HG03175 (cell line): Measurements from ENCODE around the gene HSD11B2.
"Not testable (repeated sequence)": the region's sequence is repeated elsewhere in the genome, so short reads cannot be mapped to it uniquely, and the experiment has no call there.

Experiments
- ATAC-seq: cut with Tn5 transposase; IDR thresholded peaks from one replicate; pipeline ENCODE4 v1.9.1; 2021; ENCODE audit warnings: mild to moderate bottlenecking, moderate library complexity; ENCODE audit not compliant: unreplicated experiment

HSD11B2 gene

DNA sequence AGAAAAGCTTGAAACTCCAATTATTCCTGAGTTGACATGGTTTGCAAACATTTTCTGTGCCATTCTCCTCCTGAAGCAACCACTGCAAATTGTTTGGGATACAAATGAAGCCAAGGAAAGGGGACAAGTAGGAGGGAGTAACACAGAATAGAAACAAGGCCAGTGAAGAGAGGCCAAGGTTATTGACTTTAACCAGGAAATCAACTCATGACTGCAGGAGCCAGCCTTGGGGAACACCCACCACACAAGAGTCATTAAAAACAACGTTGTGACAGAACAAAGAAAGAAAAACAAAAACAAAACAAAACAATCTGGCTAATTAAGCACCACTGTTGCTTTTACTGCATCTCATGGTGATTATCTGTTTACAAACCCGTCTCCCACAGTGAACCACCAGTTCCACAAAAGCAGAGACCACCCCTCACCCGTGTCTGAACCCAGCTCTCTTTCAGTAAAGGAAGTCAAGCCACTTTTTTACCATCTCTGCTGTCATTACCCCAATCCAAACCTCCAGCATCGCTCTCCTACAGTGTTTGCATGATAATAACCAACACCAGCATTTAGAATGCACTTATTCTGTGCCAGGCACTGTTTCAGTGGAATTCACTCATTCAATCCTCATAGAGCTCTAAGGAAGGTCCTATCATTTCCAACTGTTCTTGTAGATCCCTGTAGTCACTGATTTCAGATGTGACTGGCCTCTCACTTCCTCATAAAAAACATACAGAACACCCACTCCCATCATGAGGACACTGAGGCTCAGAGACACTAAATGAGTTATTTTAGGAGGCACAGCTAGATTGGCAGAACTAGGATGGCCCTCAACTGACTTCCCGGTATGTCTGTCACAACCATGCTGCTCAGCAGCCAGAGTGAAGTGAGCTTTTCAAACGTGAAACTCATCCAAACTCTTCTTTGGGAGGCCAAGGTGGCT is 16.7 kb upstream of the HSD11B2 start:
- no peak for ATAC-seq

DNA sequence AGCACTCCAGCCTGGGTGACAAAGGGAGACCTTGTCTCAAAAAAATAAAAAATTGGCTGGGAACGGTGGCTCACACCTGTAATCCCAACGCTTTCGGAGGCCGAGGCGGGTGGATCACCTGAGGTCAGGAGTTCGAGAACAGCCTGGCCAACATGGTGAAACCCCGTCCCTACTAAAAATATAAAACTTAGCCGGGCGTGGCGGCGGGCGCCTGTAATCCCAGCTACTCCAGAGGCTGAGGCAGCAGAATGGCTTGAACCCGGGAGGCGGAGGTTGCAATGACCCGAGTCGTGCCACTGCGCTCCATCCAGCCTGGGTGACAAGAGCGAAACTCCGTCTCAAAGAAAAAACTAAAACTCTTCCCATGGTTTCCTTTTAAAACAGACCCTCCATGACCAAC is 15.5 kb upstream of the HSD11B2 start:
- ATAC-seq = not testable (repeated sequence)

GRCh38 chr16:67415872-67416793 is 14.8 kb upstream of the HSD11B2 start, which contains the start of gene ZDHHC1:
Gene ZDHHC1 (minus strand): TSS chr16:67416477. CDS start chr16:67407775, 8,702 bp downstream.
- ATAC-seq = peak; percentile 69

- ATAC-seq = no peak
These were observed 13.4 kb upstream of the HSD11B2 start for GRCh38 chr16:67417333-67418061.

- no peak for ATAC-seq
These were observed 11.4 kb upstream of the HSD11B2 start for GRCh38 chr16:67419502-67419901.

DNA sequence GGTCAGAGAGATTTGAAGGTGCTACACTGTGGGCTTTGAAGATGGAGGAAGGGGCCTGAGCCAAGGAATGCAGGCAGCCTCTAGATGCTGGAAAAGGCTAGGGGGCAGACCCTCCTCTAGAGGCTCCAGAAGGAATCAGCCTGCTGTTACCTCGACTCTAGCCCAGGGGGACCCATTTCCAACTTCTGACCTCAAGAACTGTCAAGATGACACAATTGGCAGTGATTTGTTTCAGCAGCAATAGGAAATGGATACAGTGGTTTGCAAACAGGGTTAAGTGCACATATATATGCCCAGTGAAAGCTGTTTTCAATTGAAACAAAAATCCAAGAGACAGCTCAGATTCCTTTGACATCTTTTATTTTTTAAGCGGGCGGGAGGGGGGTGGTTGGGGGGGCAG is 11.0 kb upstream of the HSD11B2 start:
- no peak for ATAC-seq

GRCh38 chr16:67421030-67421429 is 9.9 kb upstream of the HSD11B2 start:
- no peak for ATAC-seq

- no peak for ATAC-seq
These were observed 7.9 kb upstream of the HSD11B2 start for GRCh38 chr16:67423015-67423414.

DNA sequence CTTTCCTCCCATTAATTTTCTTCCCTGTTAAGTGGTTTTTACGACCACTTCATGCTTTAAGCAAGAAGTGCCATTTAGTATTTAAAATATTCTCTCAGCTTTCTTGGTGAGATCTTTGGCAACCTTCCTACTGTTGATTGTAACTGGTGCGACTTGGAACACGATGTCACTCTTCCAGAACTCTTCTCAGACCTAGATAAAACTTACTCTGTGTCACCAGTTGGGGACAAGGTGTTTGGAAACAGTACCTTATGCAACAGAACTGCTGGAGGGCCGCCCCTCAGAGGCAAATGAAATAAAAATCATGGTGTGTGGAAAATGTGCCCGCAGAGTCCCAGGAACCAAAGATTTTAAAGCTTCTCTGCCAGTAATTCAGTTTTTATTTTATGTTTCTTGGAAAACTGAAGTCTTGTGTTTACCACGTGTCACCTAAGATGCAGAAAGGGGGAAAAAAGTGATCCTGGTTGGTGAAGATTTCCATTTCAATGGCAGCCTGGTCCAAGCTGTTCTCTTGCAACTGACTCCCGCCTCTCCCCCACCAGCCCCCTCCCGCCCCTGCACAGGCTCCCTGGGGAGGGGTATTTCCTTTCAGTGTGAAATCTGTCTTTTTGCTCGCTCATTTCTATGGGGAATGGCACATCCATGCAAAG is 7.2 kb upstream of the HSD11B2 start:
- no peak for ATAC-seq

- no peak for ATAC-seq
These were observed 6.7 kb upstream of the HSD11B2 start for GRCh38 chr16:67424261-67424615.

DNA sequence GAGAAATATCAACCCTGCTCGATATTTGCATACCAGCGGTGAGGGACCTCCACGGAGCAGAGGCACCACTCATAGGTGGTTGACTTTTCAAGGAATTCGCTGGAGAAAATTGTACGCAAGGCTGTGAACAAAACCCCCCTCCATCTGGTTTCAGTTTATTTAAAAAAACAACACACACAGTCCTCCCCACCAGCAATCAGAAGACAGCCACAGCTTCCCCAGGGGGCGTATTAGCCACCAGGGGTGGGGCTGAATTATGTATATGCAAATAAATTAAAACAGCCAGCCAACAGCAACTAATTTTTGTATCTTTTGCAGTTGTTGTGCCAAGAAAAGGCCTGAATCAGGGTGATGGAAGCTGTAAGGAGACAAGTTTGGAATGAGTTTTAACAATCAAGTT is 5.9 kb upstream of the HSD11B2 start:
- no peak for ATAC-seq

GRCh38 chr16:67425580-67425979 is 5.3 kb upstream of the HSD11B2 start:
- ATAC-seq = no peak

DNA sequence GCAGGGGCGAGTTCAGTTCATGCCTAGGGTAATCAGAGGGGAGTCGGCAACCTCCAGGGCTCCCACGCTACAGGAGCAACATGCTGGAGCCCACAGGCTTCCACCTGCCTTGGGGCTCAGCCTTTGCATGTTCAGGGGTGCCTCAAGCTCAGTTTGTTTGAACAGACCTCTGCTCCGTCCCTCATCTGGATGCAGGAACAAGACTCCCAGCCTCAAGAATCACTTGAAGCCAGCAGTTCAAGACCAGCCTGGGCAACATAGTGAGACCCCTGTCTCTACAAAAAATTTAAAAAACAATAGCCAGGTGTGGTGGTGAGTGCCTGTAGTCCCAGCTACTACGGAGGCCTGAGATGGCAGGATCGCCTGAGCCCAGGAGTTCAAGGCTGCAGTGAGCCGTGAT is 4.9 kb upstream of the HSD11B2 start:
- ATAC-seq = no peak

GRCh38 chr16:67426950-67427349 is 4.0 kb upstream of the HSD11B2 start:
- ATAC-seq = no peak

- ATAC-seq = peak; percentile 47
These were observed 2.7 kb upstream of the HSD11B2 start for GRCh38 chr16:67428146-67428731.

GRCh38 chr16:67429053-67429798 is 1.7 kb upstream of the HSD11B2 start:
- no peak for ATAC-seq

DNA sequence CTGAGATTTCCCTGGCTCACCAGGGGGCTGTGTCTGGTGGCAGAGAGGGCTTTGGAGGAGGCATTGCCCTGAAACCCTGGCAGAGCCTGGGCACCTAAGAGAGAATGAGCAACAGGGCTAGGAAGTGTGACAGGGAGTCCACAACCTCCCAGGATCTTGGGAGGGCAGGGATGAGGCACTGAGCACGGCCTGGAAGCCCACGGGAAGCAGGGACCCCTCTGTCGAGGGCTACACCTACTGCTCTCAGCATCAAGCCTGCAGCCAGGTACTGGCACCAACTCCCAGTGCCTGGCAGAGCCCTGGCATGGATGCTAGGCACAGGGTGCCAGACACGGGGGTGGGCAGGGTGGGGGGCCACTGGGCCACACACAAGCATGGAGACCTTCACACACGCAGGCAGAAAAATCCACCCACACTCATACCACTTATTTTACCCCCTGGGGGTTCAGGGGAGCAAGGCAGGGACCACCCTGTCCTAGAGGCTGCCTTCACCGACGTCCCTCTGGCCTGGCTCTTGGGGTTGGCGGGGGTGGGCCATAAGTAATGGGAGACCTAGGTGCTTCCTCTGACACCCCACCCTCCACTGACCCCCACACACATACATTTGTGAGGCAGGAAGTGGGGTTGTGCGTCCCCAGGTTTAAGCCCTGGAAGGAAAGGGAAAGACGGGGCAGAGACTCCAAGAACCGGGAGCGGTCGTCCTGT is 970 bp upstream of the HSD11B2 start:
- no peak for ATAC-seq

- no peak for ATAC-seq
These were observed 381 bp upstream of the HSD11B2 start for GRCh38 chr16:67430504-67430976.
